Measurements from ENCODE around the gene C3orf49. TPM values are rescaled to one million over a fixed set of nuclear protein-coding genes. Genes with fewer than 3 reads are reported as not detected.
A peak's percentile ranks its signal among the peaks of the same experiment; 100 is the strongest.

C3orf49 gene
- total RNA-seq, 1 donor from 2014 or later, result not detected

- Mint-ChIP-seq H3K4me3 (no peak overlapping the region), H3K36me3 (no peaks in the 10 kb centered on the region), H3K4me1 (ENCODE audit: unreplicated experiment) (peaks cover under 1% of the 10 kb centered on the region), H3K27me3 (no peaks in the 10 kb centered on the region), H3K9me3 (no peaks in the 10 kb centered on the region), H3K27ac (no peak overlapping the region)
- no peak for DNase-seq (ENCODE audit: extremely low spot score, unreplicated experiment)
- no peak for TF ChIP-seq CTCF (conservative IDR thresholded peaks at IDR 0.05)
Observed at GRCh38 chr3:63808633-63809032, 10.5 kb upstream of the C3orf49 start.

GRCh38 chr3:63809607-63810006 lies 9.5 kb upstream of the C3orf49 start:
- no peak overlapping the region for H3K4me3 Mint-ChIP-seq
- peaks cover 11% of the 10 kb centered on the region for H3K4me1 Mint-ChIP-seq (ENCODE audit: unreplicated experiment)
- H3K27me3 Mint-ChIP-seq, result no peaks in the 10 kb centered on the region
- no peak for DNase-seq (ENCODE audit: extremely low spot score, unreplicated experiment)
- no peaks in the 10 kb centered on the region for H3K9me3 Mint-ChIP-seq
- TF ChIP-seq CTCF (conservative IDR thresholded peaks at IDR 0.05), result no peak
- H3K27ac Mint-ChIP-seq, result no peak overlapping the region
- H3K36me3 Mint-ChIP-seq, result no peaks in the 10 kb centered on the region

GRCh38 chr3:63814237-63814636 lies 4.9 kb upstream of the C3orf49 start:
- no peak overlapping the region for H3K4me3 Mint-ChIP-seq
- no peak for DNase-seq (ENCODE audit: extremely low spot score, unreplicated experiment)
- H3K4me1 Mint-ChIP-seq (ENCODE audit: unreplicated experiment), result peaks cover 11% of the 10 kb centered on the region
- no peaks in the 10 kb centered on the region for H3K36me3 Mint-ChIP-seq
- no peak for TF ChIP-seq CTCF (conservative IDR thresholded peaks at IDR 0.05)
- no peak overlapping the region for H3K27ac Mint-ChIP-seq
- no peaks in the 10 kb centered on the region for H3K27me3 Mint-ChIP-seq
- H3K9me3 Mint-ChIP-seq, result no peaks in the 10 kb centered on the region

- no peak for DNase-seq (ENCODE audit: extremely low spot score, unreplicated experiment)
- no peaks in the 10 kb centered on the region for H3K27me3 Mint-ChIP-seq
- TF ChIP-seq CTCF (conservative IDR thresholded peaks at IDR 0.05), result no peak
- H3K4me3 Mint-ChIP-seq, result no peak overlapping the region
- H3K4me1 Mint-ChIP-seq (ENCODE audit: unreplicated experiment), result peaks cover 11% of the 10 kb centered on the region
- H3K27ac Mint-ChIP-seq, result no peak overlapping the region
- no peaks in the 10 kb centered on the region for H3K9me3 Mint-ChIP-seq
- H3K36me3 Mint-ChIP-seq, result no peaks in the 10 kb centered on the region
Observed at GRCh38 chr3:63817225-63817624, 1.9 kb upstream of the C3orf49 start.

GRCh38 chr3:63818282-63819150 lies 583 bp upstream of the C3orf49 start:
- Mint-ChIP-seq H3K27ac (no peak overlapping the region), H3K36me3 (no peaks in the 10 kb centered on the region), H3K27me3 (no peaks in the 10 kb centered on the region), H3K4me1 (ENCODE audit: unreplicated experiment) (peaks cover 11% of the 10 kb centered on the region), H3K4me3 (no peak overlapping the region), H3K9me3 (no peaks in the 10 kb centered on the region)
- no peak for DNase-seq (ENCODE audit: extremely low spot score, unreplicated experiment)
- peak; percentile 94 for TF ChIP-seq CTCF (conservative IDR thresholded peaks at IDR 0.05)

All from type B pancreatic cell (in vitro differentiated cells).